SK-N-SH (cell line): ENCODE data around the gene CALN1. TPM values are rescaled to one million over a fixed set of nuclear protein-coding genes. Genes with fewer than 3 reads are reported as not detected.

Experiments used
- CTCF ChIA-PET: fragments of 300-600, 350-600 bp; formaldehyde crosslinking; extraction: SDS; loops from one replicate; lab custom pipeline; 2021; lab: Yijun Ruan, JAX
- POLR2A ChIA-PET: fragments of 350-600 bp; sonication (Branson Sonifier 250); formaldehyde crosslinking; extraction: SDS; loops from one replicate; lab custom pipeline; 2020; ENCODE audit warnings: antibody characterized with exemption, inconsistent platforms; lab: Yijun Ruan, JAX
- DNase-seq: peaks from one replicate; pipeline ENCODE4 v3.0.0; 2012
- H2AFZ ChIP-seq: fragments of 200-600 bp; sonication (generic); 2 replicates; pipeline ENCODE4 v1.8.1; 2016; ENCODE audit warnings: antibody characterized with exemption, mild to moderate bottlenecking, low read depth
- H3F3A ChIP-seq: fragments of 200-600 bp; sonication (generic); replicated peaks from 2 replicates; pipeline ENCODE3; 2016; ENCODE audit warnings: antibody characterized with exemption, mild to moderate bottlenecking; ENCODE audit not compliant: insufficient read depth
- H3K27ac ChIP-seq, 2 experiments: fragments of 200-500 bp in 1 of 2; fragments of 200-600 bp in 1 of 2; sonication (Bioruptor generic) in 1 of 2; sonication (generic), shearing (Covaris generic) in 1 of 2; 2 replicates each; pipeline versions ENCODE4 v1.5.1 to v1.6.1; 2014 to 2016; ENCODE audit warnings: low read depth in 2 of 2, inconsistent platforms in 1 of 2, low read length in 1 of 2, mild to moderate bottlenecking in 1 of 2, mixed read lengths in 1 of 2
- H3K27me3 ChIP-seq: fragments of 200-600 bp; sonication (generic), shearing (Covaris generic); 2 replicates; pipeline ENCODE4 v1.6.1; 2016; ENCODE audit warnings: mixed run types; ENCODE audit not compliant: insufficient read depth
- H3K36me3 ChIP-seq, 2 experiments: fragments of 200-500 bp in 1 of 2; fragments of 200-600 bp in 1 of 2; sonication (Bioruptor generic) in 1 of 2; sonication (generic) in 1 of 2; replicated peaks in 1 of 2; 2 replicates each; pipeline versions ENCODE3 to v1.5.1; 2014 to 2016; ENCODE audit warnings: low read length in 1 of 2, mild to moderate bottlenecking in 1 of 2; ENCODE audit not compliant: insufficient read depth in 2 of 2, control insufficient read depth in 1 of 2
- H3K4me1 ChIP-seq, 2 experiments: fragments of 200-500 bp in 1 of 2; fragments of 200-600 bp in 1 of 2; sonication (Bioruptor generic) in 1 of 2; sonication (generic), shearing (Covaris generic) in 1 of 2; 2 replicates each; pipeline versions ENCODE4 v1.5.1 to v1.6.1; 2014 to 2016; ENCODE audit warnings: low read depth in 1 of 2, low read length in 1 of 2, mixed run types in 1 of 2; ENCODE audit not compliant: insufficient read depth in 2 of 2, control insufficient read depth in 1 of 2
- H3K4me2 ChIP-seq: fragments of 200-600 bp; sonication (generic), shearing (Covaris generic); 2 replicates; pipeline ENCODE4 v1.6.1; 2017; ENCODE audit warnings: mixed run types
- H3K4me3 ChIP-seq, 2 experiments: fragments of 200-500 bp in 1 of 2; fragments of 200-600 bp in 1 of 2; sonication (Bioruptor generic) in 1 of 2; sonication (generic), shearing (Covaris generic) in 1 of 2; 2 replicates each; pipeline versions ENCODE4 v1.5.1 to v1.8.1; 2014 to 2016; ENCODE audit warnings: low read depth in 2 of 2, inconsistent platforms in 1 of 2, low read length in 1 of 2, mild to moderate bottlenecking in 1 of 2, mixed read lengths in 1 of 2, moderate library complexity in 1 of 2
- H3K79me2 ChIP-seq: fragments of 200-600 bp; sonication (generic); 2 replicates; pipeline ENCODE4 v1.8.1; 2017; ENCODE audit warnings: mild to moderate bottlenecking; ENCODE audit not compliant: insufficient read depth
- H3K9ac ChIP-seq: fragments of 200-600 bp; sonication (generic); 2 replicates; pipeline ENCODE4 v1.6.1; 2017; ENCODE audit warnings: mixed run types
- H3K9me2 ChIP-seq: fragments of 200-600 bp; sonication (generic); 2 replicates; pipeline ENCODE4 v1.6.1; 2017; ENCODE audit warnings: mixed run types
- H3K9me3 ChIP-seq: fragments of 200-600 bp; sonication (generic); 2 replicates; pipeline ENCODE4 v1.6.1; 2017; ENCODE audit warnings: mixed run types, mild to moderate bottlenecking, moderate library complexity
- H4K20me1 ChIP-seq: fragments of 200-600 bp; sonication (generic); 2 replicates; pipeline ENCODE4 v1.6.1; 2017; ENCODE audit warnings: mild to moderate bottlenecking, mixed run types; ENCODE audit not compliant: insufficient read depth
- CHD2 ChIP-seq: fragments of 150-350 bp; IDR thresholded peaks from 2 replicates; pipeline ENCODE4 v1.6.1; 2018; ENCODE audit warnings: low read length; ENCODE audit not compliant: partially characterized antibody
- CTCF ChIP-seq: fragments of 200-600 bp; sonication (generic); IDR thresholded peaks from 2 replicates; pipeline ENCODE4 v1.6.1; 2017; ENCODE audit warnings: antibody characterized with exemption, mild to moderate bottlenecking, moderate library complexity
- ELF1 ChIP-seq: IDR thresholded peaks from 2 replicates; pipeline ENCODE4 v1.4.0; 2012
- EP300 ChIP-seq, 2 experiments: IDR thresholded peaks; 2 replicates each; pipeline versions ENCODE4 v1.4.0 to v1.6.1; 2012; ENCODE audit warnings: borderline replicate concordance in 1 of 2, low read depth in 1 of 2, low read length in 1 of 2
- EZH2phosphoT487 ChIP-seq: fragments of 200-600 bp; sonication (generic); IDR thresholded peaks from 2 replicates; pipeline ENCODE4 v1.6.1; 2017; ENCODE audit warnings: low read depth, mixed run types, mild to moderate bottlenecking, antibody characterized with exemption, moderate library complexity, borderline replicate concordance
- FOSL2 ChIP-seq: IDR thresholded peaks from 2 replicates; pipeline ENCODE4 v1.4.0; 2012; ENCODE audit warnings: low read depth, mild to moderate bottlenecking, moderate library complexity, borderline replicate concordance
- IRF3 ChIP-seq: fragments of 150-350 bp; IDR thresholded peaks from 2 replicates; pipeline ENCODE4 v1.6.1; 2016; ENCODE audit warnings: mild to moderate bottlenecking, low read depth, low read length
- MXI1 ChIP-seq: IDR thresholded peaks from 2 replicates; pipeline ENCODE4 v1.6.1; 2012; ENCODE audit warnings: mild to moderate bottlenecking, low read depth, low read length, improper control_type of control experiment
- NFIC ChIP-seq: IDR thresholded peaks from 2 replicates; pipeline ENCODE4 v1.4.0; 2012; ENCODE audit warnings: borderline replicate concordance
- PBX3 ChIP-seq: IDR thresholded peaks from 2 replicates; pipeline ENCODE4; 2012
- POLR2AphosphoS5 ChIP-seq: IDR thresholded peaks from 2 replicates; pipeline ENCODE4 v1.6.1; 2012; ENCODE audit warnings: low read depth, low read length
- RAD21 ChIP-seq: IDR thresholded peaks from 2 replicates; pipeline ENCODE4 v1.6.1; 2012; ENCODE audit warnings: mild to moderate bottlenecking, low read length
- REST ChIP-seq: IDR thresholded peaks from 2 replicates; pipeline ENCODE4 v1.6.1; 2012; ENCODE audit warnings: mild to moderate bottlenecking, low read depth, low read length, moderate library complexity
- SIN3A ChIP-seq: IDR thresholded peaks from 2 replicates; pipeline ENCODE4 v1.6.1; 2012; ENCODE audit warnings: low read depth, mild to moderate bottlenecking, low read length, moderate library complexity, borderline replicate concordance
- USF2 ChIP-seq: fragments of 150-350 bp; IDR thresholded peaks from 2 replicates; pipeline ENCODE4 v1.6.1; 2017; ENCODE audit warnings: antibody characterized with exemption, low read length, low read depth, borderline replicate concordance
- WGBS: methylation state at CpG from one replicate; pipeline ENCODE4 v1.1.6; 2017; ENCODE audit warnings: low lambda C conversion rate; 5-methylcytosine and 5-hydroxymethylcytosine counted together
- polyA plus RNA-seq, 3 experiments: library from polyadenylated mRNA; depleted of rRNA; stranded (reverse); fragments of >200 nt; gene quantifications; 2 replicates each; pipeline ENCODE4 v1.2.3, GENCODE V29; 2012

The CALN1 gene
- polyA plus RNA-seq, 1 of the 3 experiments (the other 2 are of a cell fraction): not detected

GRCh38 chr7:71974611-71975010 lies 437.5 kb downstream of the CALN1 start (continued):
- no peak for TF ChIP-seq CTCF
- no peak for TF ChIP-seq USF2
- no peak for TF ChIP-seq CHD2
- no peak for TF ChIP-seq MXI1
- no peak for TF ChIP-seq IRF3
- TF ChIP-seq SIN3A: no peak
- no peak for TF ChIP-seq PBX3

- Histone ChIP-seq H3K4me2 (no peak overlapping the region), H3K79me2 (no peaks in the 10 kb centered on the region), H3K27ac (no peak overlapping the region), H3F3A (no peaks in the 10 kb centered on the region), H4K20me1 (no peaks in the 10 kb centered on the region), H3K4me1 (no peaks in the 10 kb centered on the region), H3K4me3 (no peak overlapping the region), H3K9me2 (no peaks in the 10 kb centered on the region), H3K9me3 (no peaks in the 10 kb centered on the region), H2AFZ (no peak overlapping the region), H3K9ac (no peak overlapping the region), H3K36me3 (no peaks in the 10 kb centered on the region), H3K27me3 (no peaks in the 10 kb centered on the region)
- DNase-seq: no peak
- POLR2A ChIA-PET: no interaction called here
- 7% methylated on average over 7 of the region's 7 CpGs for WGBS
- no peak for TF ChIP-seq EP300 (IDR thresholded peaks at IDR 0.05; ENCODE audit: borderline replicate concordance in 1 of 2, low read depth in 1 of 2, low read length in 1 of 2)
- no peak for TF ChIP-seq RAD21
- no peak for TF ChIP-seq FOSL2
- TF ChIP-seq NFIC: no peak
- no peak for TF ChIP-seq ELF1
- TF ChIP-seq POLR2AphosphoS5: no peak
- TF ChIP-seq EZH2phosphoT487: no peak
- no peak for TF ChIP-seq IRF3
- no peak for TF ChIP-seq REST
- CTCF ChIA-PET: interaction anchor here (1.0 kb wide), 1 partner anchor 221 kb away, joined by 3 read pairs; no protein-coding TSS in a partner anchor
Observed at GRCh38 chr7:71972534-71972933, 439.6 kb downstream of the CALN1 start.
